Umbilical cord (tissue), 2 donors: ENCODE results near the gene CD1D. TPM values are rescaled to one million over a fixed set of nuclear protein-coding genes. Genes with fewer than 3 reads are reported as not detected.
"Not testable (repeated sequence)": the region's sequence is repeated elsewhere in the genome, so short reads cannot be mapped to it uniquely, and the experiment has no call there.

ENCODE experiments used
- DNase-seq: peaks from one replicate; pipeline ENCODE4 v3.0.0-alpha.2; 2015; ENCODE audit warnings: low spot score
- total RNA-seq: library from RNA; depleted of rRNA; stranded (reverse); fragments of >200 nt; gene quantifications from one replicate; pipeline ENCODE4 v1.2.3, GENCODE V29; 2014; ENCODE audit warnings: low replicate concordance; ENCODE audit not compliant: insufficient read depth

CD1D gene
- total RNA-seq, 1 donor from 2014 or later, result 4.6 TPM

DNA sequence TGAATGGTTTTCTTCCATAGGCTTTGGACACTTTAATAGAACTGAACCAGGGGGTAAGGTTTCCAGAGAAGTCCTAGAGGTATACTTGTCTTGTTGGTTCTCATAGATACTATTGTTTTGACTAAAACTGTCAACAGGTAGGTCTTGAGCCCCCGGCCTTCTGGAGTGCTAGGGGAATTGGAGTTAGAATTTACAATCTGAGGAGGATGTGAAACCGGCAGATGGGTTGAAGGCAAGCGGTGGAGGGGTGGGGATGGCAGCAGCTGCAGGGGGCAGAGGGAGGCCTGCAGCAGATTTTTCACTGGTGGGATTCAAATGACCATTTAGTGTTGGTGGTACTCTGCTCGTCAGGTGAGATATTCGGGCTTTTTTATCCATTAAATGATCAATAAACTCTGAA, 4.3 kb upstream of the CD1D start:
- no peak for DNase-seq

DNA sequence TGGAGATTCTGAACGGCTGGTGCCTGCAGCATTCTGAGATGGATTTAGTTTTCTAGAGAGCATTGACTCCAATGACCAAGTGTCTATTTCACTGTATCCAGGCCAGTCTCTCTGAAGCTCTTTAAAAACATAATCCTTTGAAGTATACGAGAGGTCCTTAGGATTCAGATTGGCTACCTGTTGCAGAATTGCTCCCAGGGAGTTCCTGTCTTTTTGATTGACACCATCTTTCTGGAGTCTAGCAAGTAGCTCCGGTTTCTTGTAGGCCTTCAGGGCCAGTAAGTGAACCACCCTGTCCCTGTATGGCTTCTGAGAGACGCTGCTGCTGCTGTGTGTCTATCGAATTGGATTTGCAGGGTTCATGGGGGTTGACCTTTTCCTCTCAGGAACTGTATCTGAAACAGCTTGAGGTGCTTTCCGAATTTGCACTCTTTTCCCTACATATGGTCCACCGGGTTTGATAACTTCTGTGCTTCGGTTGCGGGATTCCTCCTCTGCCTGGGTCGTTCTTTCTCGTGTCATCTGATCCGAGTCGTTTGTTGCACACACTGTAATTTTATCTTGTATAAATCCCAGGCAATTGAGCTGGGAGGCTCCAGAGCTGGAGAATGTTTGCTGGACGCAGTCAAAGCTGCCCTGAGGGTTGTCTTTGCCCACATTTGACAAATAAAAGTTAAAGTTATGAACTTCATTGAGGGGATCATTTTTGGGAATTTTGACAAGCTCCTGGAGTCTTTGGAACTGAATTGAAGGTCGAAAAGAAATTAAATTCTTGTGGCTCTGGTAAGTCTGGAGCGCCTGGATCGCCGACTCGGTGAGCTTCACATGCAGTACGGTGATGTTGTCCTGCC, 3.6 kb upstream of the CD1D start:
- peak; percentile 17 for DNase-seq

GRCh38 chr1:158177700-158178450, 2.8 kb upstream of the CD1D start:
- DNase-seq, result peak; percentile 89

GRCh38 chr1:158179301-158180041, 1.2 kb upstream of the CD1D start:
- no peak for DNase-seq

DNA sequence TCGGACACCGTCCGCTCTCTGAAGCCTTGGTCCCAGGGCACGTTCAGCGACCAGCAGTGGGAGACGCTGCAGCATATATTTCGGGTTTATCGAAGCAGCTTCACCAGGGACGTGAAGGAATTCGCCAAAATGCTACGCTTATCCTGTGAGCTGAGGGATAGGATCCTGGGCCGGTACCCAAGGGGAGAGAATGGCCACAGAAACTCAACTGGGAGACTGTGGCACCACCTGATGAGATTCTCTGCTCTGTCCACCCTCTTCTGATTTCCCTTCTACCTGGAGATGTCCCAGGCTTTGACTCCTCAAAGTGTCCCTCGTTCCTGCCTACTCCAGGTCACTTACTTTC, 855 bp downstream of the CD1D start:
- no peak for DNase-seq

DNA sequence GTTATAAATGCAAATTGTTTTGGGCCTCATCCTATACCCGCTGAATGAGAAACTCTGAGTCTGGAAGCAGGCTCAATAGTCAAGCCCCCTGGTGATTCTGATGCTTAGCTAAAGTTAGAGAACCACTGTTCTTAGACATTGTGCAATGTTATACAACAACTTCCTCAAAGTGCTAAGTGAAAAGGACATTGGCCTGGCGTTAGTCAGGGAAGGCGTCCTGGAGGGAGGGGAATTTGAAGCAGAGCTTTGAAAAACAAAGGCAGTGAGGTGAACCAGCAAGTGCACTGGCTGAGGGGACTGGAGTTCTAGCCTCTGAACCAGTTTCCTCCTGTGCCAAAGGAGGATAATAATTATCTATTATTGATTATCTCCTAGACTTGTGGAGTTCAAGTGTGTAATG, 5.1 kb downstream of the CD1D start:
- peak; percentile 10 for DNase-seq

- peak; percentile 26 for DNase-seq
Measured at GRCh38 chr1:158186180-158186579, 5.5 kb downstream of the CD1D start.

GRCh38 chr1:158188611-158189010, 7.9 kb downstream of the CD1D start:
- DNase-seq, result peak; percentile 14

GRCh38 chr1:158189624-158190023, 8.9 kb downstream of the CD1D start:
- no peak for DNase-seq

- no peak for DNase-seq
Measured at GRCh38 chr1:158191299-158191698, 10.6 kb downstream of the CD1D start.

DNA sequence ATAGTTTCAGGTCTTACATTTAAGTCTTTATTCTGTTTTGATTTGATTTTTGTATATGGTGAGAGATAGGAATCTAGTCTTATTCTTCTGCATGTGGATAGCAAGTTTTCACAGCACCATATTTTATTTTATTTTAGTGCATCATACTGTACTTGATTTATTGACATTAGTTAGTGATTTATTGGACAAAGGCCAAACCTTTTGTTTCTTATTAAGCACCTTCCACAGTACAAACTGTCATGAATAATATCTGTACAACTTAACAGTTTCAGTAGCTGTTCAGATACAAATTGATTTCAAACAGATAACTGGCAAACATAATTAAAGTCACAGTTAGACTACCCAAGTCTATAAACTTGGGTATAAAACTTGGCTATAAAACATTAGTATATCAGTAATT, 15.8 kb downstream of the CD1D start:
- no peak for DNase-seq

GRCh38 chr1:158199849-158200248, 19.2 kb downstream of the CD1D start:
- no peak for DNase-seq

DNA sequence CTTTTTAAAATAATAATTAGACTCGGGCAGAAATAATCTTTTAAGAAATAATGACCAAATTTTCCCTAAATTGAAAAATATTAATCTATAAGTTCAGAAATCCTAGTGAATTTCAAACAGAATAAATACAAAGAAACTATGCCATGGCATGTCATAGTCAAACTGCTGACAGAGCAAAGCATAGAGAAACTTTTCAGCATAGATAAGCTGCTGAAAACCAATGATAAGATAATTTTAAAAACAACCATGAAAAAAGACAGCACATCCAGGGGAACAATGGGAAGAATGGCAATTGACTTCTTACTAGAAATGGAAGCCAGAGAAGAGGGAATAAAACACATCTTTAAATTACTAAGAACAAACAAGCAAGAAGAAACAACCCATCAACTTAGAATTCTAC, 19.8 kb downstream of the CD1D start:
- no peak for DNase-seq

DNA sequence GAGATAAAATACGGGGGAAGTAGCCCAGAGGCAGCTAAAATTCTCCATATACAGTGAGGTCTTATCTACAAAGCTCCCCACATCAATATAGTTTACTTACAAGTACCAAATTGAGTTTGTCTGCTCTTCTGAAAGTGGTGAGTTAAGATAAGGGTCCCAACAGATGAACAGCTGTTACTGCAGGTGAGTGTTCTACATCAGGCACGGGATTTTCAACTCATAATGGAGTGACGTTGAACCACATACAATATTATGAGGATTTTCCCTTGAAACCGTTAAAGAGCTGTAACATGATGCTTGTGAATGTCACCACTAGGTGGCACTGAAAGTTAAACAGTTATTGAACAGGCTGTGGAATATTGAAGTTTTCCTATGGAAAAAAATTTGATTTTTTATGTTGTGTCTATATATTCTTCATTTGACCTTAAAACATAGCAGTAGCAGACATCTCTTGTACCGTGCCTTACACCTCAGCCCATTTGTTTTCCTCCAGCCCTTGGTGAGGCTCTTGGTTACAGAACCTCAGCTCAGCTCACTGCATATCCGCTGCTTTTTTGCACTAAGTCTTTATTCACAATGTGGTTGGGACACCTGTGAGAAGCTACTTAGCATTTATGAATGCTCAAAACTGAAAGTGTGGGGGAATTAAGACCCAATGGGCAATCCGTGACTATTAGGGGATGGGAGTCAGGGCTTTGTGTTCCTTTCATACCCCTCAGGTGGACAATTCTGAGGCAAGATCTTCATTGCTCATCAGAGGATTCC, 23.2 kb downstream of the CD1D start:
- DNase-seq, result peak; percentile 80

GRCh38 chr1:158204458-158204827, 23.7 kb downstream of the CD1D start:
- DNase-seq, result no peak

GRCh38 chr1:158208586-158209116, 28.0 kb downstream of the CD1D start:
- no peak for DNase-seq

DNA sequence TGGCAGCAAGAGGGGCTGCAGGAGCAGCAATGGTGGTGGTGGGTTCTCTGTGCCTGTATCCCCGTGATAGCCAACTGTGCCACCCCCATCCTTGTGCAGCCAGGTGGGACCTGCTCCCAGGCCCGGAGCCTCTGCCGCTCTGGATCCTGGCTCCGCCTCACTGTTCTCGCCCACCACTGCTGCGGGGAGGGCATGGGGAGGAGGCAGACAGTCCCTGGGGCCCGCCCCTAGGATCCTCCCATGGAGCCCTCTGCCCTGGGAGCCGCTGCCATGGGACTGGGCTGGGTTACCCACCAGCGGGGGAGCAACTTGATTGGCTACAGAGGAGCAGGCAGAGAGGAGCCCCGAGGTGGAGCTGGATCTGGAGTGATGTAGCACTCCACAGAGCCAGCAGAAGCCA, 31.6 kb downstream of the CD1D start:
- no peak for DNase-seq

- DNase-seq, result not testable (repeated sequence)
Measured at GRCh38 chr1:158223445-158223844, 42.8 kb downstream of the CD1D start.

DNA sequence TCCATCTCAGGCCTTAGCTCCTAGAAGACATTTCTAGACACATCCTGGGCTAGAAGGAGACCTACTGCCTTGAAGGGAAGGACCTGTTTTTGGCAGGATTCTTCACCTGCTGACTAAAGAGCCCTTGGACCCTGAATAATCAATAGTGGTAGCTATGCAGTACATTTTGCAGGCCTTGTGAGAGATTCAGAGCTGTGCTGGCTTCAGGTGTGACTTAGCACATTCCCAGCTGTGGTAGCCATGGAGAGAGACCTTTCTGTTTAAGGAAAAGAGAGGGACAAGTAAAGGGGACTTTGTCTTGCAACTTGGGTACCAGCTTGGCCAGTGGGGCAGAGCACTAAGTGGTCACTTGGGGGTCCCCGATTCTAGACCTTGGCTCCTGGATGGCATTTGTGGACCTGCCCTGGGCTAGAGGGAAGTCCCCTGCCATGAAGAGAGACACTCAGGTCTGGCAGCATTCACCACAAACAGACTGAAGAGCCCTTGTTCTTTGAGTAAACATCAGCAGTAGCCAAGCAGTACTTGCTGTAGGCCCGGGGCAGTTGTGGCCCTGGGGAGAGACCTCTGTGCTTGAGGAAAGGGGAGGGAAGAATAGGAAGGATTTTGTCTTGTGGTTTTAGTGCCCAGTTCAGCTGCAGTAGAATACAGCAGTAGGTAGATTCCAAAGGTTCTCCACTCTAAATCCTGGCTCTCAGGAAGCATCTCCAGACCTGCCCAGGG, 47.4 kb downstream of the CD1D start:
- no peak for DNase-seq
